ENCODE results near the gene KCNQ1OT1.

Gene KCNQ1OT1

DNA sequence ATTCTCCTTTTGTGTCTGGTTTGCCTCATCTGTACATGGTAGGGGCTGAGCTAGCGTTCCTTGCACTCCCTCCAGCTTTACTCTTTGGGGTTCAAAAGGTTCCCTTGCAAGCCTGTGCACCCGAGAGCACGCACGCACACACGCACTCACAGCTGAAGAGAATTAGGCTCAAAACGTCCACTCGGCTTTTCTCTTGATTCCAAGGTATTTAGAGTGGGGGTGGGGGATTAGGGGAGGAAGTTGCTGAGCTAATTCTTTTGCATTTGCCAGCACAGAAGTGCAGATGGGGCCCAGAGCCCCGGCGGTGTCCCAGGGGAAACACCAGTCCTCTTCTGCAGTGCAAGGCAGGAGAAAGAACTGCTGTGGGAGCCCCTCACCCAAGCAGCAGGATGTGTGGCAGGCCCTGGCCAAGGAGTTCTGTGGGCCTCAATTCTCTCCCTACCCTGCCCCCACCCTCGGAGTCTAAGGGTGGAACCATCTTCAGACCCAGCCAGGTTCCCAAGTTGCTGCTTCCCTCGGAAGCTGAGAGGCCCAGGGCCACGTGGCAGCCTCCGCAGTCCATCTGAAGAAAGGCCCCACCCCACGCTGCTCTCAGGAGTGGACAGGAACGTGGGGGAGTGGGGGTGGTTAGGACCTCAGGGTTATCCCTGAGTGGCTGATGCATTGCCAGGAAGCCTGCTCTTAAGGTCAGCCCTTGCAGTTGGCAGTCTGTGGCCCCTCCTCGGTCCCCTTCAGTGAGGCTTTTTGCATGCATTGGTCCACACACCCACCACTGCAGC lies 3.8 kb upstream of the KCNQ1OT1 start:
- DNase-seq (ENCODE audit: low read depth in 2 of 2, low spot score in 1 of 2), result no peak

DNA sequence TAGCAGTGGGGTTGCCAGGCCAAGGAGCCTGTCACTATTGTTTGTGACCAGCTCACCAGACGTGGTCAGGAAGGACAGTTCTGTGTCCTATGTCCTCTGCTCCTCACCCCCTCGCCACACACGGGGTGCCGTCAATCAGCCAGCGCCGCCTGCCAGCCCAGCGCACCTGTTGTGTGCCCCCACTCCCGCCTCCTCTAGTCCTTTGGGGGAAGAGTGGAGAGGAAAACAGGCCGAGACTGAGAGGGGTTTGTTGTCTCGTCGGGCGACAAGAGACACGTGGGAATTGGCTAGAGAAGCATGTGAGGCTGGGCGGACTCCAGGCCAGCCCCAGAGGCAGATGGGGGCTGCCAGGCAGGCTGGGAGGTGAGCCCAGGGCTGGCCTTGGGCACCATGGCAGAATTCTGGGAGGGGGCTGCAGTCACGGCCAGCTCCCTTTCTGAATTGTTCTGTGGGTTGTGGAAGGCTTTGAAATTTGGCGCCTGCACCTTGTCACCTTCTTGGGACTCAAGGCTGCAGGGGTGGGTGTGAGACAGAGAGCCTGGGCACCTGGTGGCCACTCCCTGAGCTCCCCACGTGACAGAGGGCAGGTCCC lies 3.1 kb upstream of the KCNQ1OT1 start:
- no peak for DNase-seq (ENCODE audit: low read depth in 2 of 2, low spot score in 1 of 2)

DNA sequence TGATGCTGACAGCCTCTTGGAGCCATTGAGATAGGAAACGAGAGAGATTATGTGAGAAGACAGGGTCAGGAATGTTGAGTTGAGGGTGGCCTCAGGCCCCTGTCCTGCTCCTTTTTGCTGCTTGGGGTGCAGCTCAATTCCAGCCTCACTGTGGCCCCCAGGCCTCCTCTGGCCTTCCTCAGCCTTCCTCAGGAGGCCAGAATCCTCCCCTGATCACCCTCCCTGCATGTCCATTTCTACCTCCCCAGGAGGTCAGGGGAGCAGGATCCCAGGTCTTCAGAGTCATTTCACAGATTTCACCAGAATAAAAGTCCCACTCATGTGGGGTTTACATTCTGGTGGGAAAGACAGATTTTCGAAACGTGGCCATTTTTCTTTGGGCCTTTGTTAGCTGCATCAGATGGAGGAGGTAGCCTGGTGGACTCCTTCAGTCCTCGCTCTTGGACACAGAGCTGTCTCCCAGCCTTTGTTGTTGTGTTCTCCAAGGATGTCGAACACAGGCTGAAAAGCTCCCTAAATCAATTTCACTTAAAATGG lies 2.2 kb upstream of the KCNQ1OT1 start:
- no peak for DNase-seq (ENCODE audit: low read depth in 2 of 2, low spot score in 1 of 2)

DNA sequence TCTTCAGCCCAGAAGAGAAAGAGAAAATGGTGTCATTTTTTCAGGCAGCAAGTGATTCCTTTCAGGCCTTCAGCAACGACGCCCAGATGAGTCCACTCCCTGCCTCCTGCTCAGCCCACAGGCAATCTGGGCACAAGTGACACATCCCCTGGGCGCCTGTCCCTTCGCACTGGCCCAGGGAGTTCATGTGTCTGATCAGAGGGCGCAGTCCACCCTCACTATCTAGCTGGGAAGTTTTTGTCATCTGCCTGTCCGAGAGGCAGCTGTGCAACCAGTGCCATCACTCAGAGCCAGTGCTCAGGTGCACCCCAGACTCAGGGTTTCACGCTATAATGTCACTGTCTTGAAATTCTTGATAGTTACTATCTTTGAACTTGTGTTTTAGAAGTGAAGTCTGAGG lies 1.4 kb upstream of the KCNQ1OT1 start:
- DNase-seq (ENCODE audit: low read depth in 2 of 2, low spot score in 1 of 2), result no peak

DNA sequence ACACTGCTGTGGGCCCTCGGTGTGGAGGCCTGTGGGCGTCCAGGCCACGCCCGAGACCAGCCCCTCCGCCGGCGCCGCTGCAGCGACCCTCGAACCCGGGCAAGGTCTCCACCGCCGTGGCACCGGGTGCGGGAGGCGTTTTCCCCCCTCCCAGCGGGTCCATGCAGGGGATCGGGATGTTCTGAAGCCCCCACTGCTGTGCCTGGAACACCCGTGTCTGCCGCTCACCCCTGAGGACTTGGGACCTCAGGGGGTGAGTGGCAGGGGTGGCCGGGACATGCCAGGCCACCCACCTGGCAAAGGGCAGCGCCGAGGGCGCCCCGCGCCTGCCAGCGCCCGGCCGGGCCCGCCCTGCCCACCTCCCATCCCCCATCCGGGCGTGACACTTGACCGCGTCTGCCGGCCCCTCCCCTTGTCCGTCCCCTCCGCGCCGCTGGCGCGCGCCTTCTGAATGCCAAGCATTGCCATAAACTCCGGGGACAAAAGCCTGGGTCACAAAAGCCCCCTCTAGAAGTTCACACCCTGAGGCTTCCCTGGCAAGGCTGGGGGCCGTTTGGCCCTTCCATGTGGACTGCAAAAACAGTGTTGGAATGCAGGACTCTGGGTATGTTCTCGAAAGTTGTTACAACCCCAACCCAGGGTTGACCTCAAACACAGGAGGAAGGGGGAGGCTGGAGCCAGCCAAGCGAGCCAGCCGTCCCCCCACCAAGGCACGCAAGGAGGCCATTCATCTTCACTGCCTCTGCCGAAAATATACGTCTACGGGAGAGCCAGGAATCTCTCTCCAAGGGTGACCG lies 819 bp upstream of the KCNQ1OT1 start:
- DNase-seq (ENCODE audit: low read depth in 2 of 2, low spot score in 1 of 2), result no peak

DNA sequence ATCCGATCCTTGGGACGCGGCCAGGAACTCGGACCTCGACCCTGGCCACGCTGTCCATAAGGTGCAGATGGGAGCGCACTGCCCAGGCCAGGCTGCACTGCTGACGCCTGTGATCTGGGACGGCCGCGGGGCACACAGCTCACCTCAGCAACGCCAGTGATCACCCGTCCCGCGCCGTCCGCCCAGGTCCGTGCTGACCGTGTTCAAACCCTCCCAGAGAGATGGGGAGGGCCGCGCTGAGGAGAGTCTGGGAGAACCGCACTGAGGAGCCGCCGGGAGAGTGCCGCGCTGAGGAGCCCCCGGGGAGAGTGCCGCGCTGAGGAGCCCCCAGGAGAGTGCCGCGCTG lies 636 bp downstream of the KCNQ1OT1 start:
- DNase-seq (ENCODE audit: low read depth in 2 of 2, low spot score in 1 of 2), result no peak

DNA sequence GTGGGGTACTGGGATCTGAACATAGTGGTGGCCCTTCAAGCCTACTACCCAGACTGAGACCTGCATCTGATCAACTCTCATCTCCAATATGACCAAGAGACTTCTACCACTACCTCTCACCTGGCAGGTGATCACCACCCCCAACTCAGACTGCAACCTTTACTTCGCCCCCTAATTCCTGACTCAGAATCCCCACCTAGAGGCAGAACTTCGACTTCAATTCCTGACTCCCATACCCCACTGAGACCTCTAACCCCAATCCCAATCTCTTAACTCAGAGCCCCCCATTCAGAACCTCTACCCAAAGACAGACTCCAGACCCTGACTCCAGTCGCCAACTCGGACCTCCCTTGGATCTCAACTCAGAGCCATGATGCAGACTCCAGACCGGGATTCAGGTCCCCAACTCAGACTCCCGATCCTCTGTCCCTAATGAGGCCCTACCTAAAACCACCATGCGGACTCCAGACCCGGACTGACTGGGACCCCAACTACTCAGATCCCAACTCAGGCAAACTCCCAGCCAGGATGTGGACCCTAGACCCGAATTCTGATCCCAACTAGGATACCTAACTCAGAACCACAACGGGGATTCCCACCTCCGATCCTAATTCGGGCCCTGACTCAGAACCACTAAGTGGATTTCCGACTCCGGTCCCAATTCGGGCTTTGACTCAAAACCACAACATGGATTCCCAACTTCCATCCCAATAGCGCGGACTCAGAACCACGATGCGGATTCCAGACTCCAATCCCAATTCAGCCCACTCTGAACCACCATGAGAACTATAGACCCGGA lies 1.2 kb downstream of the KCNQ1OT1 start:
- no peak for DNase-seq (ENCODE audit: low read depth in 2 of 2, low spot score in 1 of 2)

DNA sequence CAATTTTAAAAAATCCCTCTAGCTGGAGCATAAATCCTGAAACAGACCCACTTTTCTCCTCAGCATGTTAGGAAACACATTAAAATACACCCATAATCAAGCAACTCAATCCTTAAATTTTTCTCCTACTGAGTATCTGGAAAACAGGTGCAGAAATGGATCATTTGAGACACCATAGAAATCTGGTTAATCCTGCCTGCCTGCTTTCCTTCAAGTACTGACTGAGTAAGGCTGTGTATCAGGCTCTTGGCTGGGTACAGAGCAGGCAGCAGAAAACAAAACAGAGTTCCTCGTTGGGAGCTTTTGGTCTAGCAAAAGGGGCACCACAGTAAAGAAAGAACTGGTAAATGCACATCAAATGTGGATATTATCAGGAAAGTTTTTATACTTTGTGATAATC lies 1.9 kb downstream of the KCNQ1OT1 start:
- DNase-seq (ENCODE audit: low read depth in 2 of 2, low spot score in 1 of 2), result no peak

DNA sequence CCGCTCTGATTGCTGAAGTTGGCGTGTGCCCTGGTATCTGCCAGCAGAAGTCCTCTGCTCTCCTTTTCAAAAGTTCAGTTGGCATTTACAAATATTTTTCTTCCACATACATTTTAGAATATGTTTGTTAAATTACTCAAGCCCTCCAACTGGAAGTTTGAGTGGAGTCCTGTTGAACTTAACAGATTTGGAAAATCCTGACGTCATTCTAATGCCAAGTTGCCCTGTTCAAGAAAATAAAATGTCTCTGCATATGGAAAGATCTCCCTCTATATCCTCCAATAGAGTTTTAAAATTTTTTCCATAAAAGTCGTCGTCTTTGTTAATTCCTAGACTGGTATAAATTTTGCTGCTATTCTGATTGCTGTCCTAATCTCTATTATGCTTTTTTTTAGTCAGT lies 3.3 kb downstream of the KCNQ1OT1 start:
- no peak for DNase-seq (ENCODE audit: low read depth in 2 of 2, low spot score in 1 of 2)

DNA sequence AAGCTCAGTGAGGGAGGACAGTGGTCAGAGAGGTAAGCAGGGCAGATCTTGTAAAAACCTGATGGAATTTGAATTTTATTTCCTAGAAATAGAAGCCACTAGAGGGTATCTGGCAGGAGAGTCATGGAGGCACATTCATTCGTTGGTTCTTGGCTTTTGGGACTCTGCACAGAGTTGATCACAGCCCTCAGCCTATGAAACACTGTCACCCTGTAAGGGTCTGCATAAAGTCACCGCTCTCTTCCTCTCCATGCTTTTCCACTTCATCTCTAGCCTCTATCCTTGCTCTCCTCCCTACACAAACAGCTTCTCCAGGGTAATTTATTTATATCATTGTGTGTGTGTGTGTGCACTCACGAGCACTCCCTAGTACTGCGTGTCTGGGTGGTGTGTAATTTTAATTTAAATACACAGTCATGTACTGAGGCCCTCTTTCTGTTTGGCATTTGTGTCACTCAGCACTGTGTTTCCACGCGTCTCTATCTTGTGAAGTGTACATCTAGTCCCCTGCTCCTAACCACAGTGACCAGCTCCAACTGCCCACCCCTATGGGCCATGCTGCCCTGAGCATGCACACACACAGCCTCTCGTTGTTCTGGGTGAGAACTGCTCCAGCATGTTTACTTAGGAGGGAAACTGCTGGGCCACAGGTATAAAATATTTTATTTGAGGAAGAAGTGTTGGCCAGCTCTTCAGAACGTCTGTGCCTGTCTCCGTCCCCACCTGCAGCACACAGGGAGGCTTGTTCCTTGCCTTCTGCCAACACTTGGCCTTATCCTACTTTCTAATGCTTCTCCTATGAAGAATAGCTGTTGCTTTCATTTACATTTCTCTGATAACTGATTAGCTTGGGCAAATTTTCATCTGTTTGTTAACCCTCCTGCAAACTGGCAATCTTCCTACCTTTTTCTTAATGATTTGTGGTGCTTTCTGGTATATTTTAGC lies 4.5 kb downstream of the KCNQ1OT1 start:
- DNase-seq (ENCODE audit: low read depth in 2 of 2, low spot score in 1 of 2), result no peak

DNA sequence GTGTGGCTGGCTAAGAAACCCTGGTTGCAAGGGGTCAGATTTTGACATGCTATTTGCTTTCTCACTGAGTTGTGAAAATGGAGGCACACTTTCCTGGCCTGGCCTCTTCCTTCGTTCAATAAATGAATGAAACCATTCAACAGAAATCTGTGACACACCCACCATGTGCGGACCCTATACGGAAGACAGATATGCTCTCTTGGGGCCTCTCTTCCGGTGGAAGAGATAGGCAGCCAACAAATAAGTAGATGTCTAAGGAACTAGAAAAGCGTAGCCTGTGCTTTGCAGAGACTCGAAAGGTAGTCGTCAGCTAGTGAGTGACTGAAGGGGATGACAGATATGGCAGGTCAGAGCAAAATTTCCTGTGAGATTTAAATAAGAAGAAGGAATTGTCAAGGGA lies 5.3 kb downstream of the KCNQ1OT1 start:
- no peak for DNase-seq (ENCODE audit: low read depth in 2 of 2, low spot score in 1 of 2)

DNA sequence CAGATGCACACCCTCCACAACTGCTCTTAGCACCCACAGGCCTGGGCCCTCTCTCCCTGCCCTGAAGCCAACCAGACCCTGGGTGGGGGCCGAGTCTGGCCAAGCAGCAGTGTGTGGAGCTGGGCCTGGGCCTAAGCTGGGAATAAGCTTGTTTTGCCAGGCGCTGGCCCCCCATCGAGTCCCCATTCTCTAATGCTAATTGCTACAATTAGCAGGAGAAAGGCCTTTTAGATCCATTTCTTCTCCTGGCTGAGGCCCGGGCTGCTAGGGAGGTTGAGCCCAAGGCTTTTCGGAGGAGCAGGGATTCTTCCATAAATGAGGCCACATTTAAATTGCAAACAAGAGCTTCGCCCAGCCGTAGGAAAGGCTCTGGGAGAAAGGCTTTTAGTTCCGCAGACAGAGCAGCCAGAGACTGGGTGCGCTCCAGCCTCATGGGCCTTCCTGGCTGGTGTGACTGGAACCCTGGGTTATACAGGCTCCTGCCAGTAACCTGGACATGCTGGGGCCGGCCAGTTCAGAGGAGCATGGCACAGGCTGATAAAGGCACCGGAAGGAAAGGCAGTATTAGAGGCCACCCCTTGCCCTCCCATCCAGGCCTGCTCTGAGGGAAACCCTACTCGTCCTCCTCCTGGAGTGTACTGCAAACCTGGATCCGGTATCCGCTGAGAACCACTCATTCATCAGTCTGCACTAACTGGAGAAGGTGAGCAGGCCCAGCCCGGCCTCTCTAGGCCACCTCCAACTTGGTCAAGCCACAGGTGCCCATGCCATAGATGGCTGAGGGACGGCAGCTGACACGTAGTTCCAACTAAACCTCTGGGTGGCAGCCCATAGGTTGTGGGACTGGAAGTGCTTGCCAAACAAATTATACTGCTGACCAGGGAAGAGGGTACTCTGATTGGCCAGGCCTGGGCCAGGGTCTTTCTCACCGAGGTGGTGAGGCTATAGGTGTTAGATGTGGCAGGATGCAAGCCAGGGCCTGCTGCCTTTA lies 6.2 kb downstream of the KCNQ1OT1 start:
- no peak for DNase-seq (ENCODE audit: low read depth in 2 of 2, low spot score in 1 of 2)

DNA sequence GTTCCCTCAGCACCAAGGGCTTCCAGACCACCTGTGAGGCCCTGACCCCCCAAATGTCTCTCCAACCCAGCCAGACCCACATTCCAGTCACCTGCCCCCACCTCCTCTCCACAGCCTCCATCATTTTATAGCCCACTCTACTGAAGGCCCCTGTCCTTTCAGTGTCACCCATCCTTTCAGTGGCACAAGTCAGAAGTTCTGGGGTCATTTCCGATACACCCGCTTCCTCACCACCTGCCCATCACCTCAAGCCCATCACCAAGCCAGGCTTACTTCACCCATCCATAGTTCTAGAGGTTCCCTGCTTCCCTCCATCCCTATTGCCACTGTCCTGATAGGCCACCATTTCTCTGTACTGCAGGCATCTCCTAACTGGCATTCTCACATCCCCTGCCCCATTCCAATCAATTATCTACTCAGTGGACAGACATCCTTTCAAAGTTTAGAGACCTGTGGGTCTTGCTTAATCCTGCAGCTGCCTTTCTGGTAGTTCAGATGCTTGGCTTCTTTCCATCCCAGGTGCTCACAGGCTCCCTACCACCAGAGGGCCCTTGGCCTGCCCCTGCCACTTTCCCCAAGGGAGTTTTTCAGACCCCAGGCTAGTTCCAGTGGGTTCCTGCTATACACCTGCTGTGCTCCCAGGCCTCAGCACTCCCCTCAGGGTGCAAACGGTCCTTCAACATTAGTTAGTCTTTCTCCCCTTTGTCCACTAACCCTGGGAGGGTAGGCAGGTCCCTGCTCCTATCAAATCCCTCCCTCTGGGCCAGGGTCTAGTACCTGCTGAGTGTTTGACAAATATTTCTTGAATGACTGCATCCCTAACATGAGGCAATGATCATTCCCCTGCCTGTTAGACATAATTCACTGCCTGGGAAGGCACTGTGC lies 7.6 kb downstream of the KCNQ1OT1 start:
- no peak for DNase-seq (ENCODE audit: low read depth in 2 of 2, low spot score in 1 of 2)

DNA sequence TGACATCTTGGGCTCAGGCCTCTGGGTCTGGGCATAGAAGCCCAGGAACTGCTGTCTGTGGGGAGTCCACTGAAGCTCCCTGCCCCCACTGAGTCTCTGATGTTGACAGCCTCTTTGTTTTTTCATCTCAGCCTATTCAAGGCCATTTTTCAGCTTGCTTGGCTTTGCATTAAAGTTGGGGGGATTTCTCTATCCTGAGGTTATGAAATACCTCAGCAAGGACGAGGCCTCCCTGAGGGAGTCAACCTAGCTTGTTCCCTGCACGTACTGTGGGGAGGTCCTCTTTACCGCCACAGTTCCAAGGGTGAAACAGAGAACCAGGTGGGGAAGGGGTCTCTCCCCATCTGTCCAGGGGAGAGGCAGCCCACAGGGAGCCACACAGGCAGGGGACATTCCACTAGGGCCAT lies 8.4 kb downstream of the KCNQ1OT1 start:
- DNase-seq (ENCODE audit: low read depth in 2 of 2, low spot score in 1 of 2), result no peak

DNA sequence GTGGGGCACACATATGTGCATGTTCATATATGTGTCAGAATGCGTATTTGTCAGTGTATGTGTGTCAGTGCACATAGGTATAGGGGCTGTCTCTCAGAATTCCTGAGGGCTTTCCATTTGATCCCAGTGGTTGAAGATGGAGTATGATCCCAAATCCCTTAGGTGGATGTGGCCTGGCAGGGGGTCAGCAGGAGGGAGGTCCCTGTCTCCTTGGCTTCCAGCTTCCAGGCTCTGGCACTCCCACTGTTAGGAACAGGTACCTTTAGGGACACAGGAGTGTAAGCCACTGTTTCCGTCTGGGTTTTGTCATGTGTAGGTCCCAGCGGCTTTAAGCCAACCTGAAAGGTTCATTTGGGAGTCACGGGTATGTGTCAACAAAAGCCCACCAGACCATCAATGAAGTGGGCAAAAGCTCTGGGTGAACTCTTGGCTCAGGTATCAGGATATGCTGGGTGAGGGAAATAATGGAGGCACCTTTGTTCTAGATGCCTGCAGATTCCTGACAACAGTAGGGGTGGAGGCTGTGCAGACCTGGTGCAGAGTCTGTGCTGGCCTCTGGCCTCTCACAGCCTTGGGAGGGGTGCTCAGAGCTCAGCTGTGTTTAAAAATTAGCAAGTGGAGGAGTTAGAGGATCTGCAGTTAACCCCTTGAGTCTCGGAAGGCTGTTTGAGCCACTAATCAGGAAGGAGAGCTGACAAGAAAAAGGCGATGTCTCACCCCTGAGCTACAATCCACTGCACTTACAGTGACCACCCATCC lies 9.0 kb downstream of the KCNQ1OT1 start:
- DNase-seq (ENCODE audit: low read depth in 2 of 2, low spot score in 1 of 2), result no peak

DNA sequence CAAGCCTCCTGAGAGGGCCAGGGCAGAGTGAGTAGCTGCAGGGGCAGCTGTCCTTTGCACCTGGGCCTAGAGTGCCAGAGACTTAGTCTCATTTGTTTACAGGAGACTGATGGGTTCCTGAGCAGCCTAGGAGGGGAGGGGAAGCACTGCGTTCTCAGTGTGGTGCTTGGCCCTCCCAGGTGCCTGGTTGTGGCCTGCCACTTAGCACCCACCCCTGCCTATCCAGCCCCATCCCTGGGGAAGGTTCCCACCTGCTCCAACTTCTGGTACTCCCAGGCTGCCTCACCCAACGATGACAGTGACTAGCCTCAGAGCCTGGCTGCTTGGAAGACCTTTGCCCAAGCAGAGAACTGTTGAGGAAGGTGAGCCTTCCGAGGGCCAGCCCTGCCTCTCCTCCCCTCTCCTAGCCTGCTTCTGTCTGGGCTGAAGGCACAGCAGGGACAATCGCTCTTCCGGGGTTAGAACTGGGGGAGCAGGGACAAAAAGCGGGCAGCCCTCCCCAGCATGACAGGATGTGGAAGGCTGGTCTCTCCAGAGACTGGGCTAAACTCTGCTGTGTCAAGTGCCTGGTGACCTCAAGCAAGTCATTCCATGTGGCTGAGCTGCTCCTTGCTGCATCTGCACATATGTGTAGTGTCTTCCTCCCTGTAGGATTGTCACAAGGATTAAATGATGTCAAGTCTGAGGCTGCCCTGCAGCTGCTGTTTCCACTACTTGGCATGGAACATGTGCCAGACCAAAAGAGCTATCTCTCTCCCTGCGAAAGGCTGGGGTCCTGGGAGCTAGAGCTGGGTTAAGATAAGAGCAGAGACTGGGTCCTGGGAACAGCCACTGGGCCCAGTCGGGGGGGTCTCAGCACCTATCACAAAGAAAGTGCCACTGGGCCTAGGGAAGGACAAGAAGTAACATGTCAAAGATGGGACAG lies 9.9 kb downstream of the KCNQ1OT1 start:
- DNase-seq (ENCODE audit: low read depth in 2 of 2, low spot score in 1 of 2), result no peak
